Measurements from ENCODE around the gene ZSCAN20. TPM values are rescaled to one million over a fixed set of nuclear protein-coding genes. Genes with fewer than 3 reads are reported as not detected.
A peak's percentile ranks its signal among the peaks of the same experiment; 100 is the strongest.

Gene ZSCAN20
- polyA plus RNA-seq, 1 donor: 2.4 TPM

DNA sequence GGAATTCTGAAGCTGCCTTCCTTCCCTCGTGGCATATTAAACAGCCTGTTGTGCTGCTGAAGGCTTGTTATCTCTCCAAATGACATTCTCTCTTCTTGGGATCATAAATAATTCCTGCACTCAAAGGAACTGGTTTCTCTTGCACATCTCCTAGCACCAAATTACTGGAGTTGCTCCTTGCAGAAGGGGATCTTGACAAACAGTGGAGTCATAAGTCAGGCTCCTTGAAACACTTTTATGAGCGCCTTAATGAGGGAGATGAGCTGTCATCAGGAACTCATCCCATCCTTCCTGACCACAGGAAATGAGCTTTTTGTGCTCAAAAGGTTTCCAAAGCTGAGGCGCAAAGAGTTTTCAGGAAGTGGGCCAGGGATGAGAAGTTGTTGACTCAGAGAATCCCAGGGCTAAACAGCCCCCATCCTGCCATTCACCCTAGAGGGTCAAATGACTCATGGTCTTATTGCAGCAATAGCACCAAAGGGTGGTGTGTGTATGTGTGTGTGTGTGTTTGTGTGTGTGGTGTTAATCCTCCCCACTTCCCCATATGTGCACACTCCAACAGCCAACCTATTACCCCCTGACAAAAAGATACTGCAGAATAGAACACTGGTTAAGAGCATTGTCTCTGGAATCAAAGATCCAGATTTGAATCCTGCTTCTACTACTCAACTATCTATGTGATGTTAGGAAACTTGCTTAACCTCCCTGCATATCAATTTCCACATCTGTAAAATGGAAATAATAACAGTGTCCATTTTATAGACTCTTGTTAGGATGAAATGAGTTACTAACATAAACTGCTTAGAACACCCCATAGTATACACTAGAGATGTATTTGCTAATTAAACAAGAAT, 38.7 kb upstream of the ZSCAN20 start:
- no CpG with 5 or more reads among the region's 3 CpGs for WGBS (ENCODE audit: insufficient coverage, low lambda C conversion rate)
- Histone ChIP-seq H3K4me1 (ENCODE audit: control insufficient read depth, insufficient read depth, low read length) (peaks cover 21% of the 10 kb centered on the region), H3K27ac (ENCODE audit: low read length) (peak overlapping the region; percentile 43), H3K36me3 (ENCODE audit: control insufficient read depth, insufficient read depth, low read length) (no peaks in the 10 kb centered on the region), H3K9me3 (ENCODE audit: control insufficient read depth, low read depth, low read length) (no peaks in the 10 kb centered on the region), H3K27me3 (ENCODE audit: control insufficient read depth, insufficient read depth, low read length) (peaks cover 3% of the 10 kb centered on the region), H3K4me3 (ENCODE audit: low read length) (no peak overlapping the region)
- peak; percentile 41 to 73 for DNase-seq

DNA sequence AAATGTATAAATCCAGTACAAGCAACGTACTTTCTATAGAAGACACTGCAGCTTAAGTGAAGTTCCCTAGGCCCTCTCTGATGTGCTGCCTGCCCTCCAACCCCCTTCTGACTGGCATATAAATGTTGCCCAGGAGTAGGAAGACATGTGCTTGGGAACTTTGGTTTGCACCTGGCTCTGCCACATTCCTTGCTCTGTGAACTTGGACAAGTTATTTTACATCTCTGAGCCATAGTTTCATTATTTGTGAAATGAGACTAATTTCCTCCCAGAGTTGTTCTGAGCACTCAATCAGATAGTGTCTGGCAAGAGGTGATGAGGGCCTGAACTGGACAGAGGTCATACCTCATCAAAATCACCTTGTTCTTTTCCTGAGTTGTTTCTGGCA, 38.1 kb upstream of the ZSCAN20 start:
- H3K36me3 ChIP-seq (ENCODE audit: control insufficient read depth, insufficient read depth, low read length): no peaks in the 10 kb centered on the region
- H3K27me3 ChIP-seq (ENCODE audit: control insufficient read depth, insufficient read depth, low read length): peaks cover 2% of the 10 kb centered on the region
- DNase-seq: no peak
- WGBS (ENCODE audit: insufficient coverage, low lambda C conversion rate): no CpG with 5 or more reads among the region's 1 CpG
- H3K4me1 ChIP-seq (ENCODE audit: control insufficient read depth, insufficient read depth, low read length): peaks cover 16% of the 10 kb centered on the region
- H3K4me3 ChIP-seq (ENCODE audit: low read length): no peak overlapping the region
- H3K9me3 ChIP-seq (ENCODE audit: control insufficient read depth, low read depth, low read length): no peaks in the 10 kb centered on the region
- H3K27ac ChIP-seq (ENCODE audit: low read length): no peak overlapping the region

DNA sequence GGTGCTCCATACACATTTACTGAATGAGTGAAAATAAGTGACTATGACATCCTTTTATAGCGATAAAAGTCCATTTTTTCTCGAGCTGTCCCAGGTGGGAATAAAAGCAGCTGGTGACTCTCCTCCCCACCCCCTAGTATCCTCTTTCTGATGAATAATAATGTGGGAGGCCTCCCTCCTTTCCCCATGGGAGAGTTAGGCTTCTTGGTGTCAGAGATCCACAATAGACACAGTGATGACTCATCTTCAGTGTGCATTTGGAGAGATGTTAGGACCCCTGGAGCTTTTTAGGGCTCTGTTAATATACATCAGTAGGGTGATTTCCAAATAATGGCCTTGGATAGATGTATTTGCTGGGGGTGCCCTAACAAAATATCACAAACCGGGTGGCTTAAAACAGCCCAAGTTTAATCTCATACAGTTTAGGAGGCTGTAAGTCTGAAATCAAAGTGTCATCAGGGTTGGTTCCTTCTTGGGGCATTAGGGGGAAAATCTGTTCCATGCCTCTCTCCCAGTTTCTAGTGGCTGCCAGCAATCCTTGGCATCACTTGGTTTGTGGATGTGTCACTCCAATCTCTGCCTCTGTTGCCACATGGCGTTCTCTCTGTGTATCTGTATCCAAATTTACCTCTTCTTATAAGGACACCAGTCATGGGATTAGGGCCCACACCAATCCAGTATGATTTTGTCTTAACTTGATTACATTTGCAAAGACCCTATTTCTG, 37.2 kb upstream of the ZSCAN20 start:
- H3K9me3 ChIP-seq (ENCODE audit: control insufficient read depth, low read depth, low read length): no peaks in the 10 kb centered on the region
- no peak for DNase-seq
- no CpG with 5 or more reads among the region's 4 CpGs for WGBS (ENCODE audit: insufficient coverage, low lambda C conversion rate)
- no peaks in the 10 kb centered on the region for H3K27me3 ChIP-seq (ENCODE audit: control insufficient read depth, insufficient read depth, low read length)
- no peak overlapping the region for H3K4me3 ChIP-seq (ENCODE audit: low read length)
- no peak overlapping the region for H3K27ac ChIP-seq (ENCODE audit: low read length)
- H3K36me3 ChIP-seq (ENCODE audit: control insufficient read depth, insufficient read depth, low read length): no peaks in the 10 kb centered on the region
- H3K4me1 ChIP-seq (ENCODE audit: control insufficient read depth, insufficient read depth, low read length): peaks cover 9% of the 10 kb centered on the region

DNA sequence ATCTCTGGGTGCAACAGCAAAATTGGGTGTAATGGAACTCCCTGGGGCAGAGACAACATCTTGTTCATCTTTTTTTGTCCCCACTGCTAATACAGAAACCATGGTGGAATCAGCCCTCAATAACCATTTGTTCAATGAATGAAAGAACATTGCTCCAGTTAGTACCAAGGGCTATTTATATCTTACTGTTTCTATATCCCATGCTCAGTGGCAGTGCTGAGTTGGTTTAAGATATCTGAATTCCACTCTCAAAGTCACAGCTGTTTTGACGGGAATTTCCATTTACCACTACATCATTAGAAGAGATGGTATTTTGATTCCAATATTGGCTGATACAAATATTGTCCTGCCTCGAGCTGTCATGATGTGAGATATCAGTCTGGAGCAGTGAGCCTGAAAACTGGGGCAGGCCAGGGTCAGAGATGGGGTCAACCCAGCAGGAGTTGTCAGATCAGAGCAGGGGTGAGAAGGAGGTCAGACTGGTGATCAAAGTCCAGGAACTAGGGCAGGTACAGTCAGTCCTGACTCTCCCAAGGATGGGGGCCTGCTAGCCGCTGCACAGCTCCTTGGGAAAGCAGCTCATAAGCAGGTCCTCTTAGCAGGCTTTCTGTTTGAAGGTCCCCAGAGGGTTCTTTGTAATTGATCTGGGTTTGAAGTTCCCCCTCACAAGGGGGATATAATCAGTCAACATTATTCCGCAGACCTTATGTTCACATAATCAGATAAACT, 35.7 kb upstream of the ZSCAN20 start:
- 20% methylated on average over 1 of the region's 4 CpGs for WGBS (ENCODE audit: insufficient coverage, low lambda C conversion rate)
- DNase-seq: peak; percentile 19 to 35
- H3K9me3 ChIP-seq (ENCODE audit: control insufficient read depth, low read depth, low read length): peaks cover 7% of the 10 kb centered on the region
- H3K36me3 ChIP-seq (ENCODE audit: control insufficient read depth, insufficient read depth, low read length): no peaks in the 10 kb centered on the region
- H3K27ac ChIP-seq (ENCODE audit: low read length): no peak overlapping the region
- H3K4me3 ChIP-seq (ENCODE audit: low read length): no peak overlapping the region
- no peaks in the 10 kb centered on the region for H3K27me3 ChIP-seq (ENCODE audit: control insufficient read depth, insufficient read depth, low read length)
- peaks cover 5% of the 10 kb centered on the region for H3K4me1 ChIP-seq (ENCODE audit: control insufficient read depth, insufficient read depth, low read length)

DNA sequence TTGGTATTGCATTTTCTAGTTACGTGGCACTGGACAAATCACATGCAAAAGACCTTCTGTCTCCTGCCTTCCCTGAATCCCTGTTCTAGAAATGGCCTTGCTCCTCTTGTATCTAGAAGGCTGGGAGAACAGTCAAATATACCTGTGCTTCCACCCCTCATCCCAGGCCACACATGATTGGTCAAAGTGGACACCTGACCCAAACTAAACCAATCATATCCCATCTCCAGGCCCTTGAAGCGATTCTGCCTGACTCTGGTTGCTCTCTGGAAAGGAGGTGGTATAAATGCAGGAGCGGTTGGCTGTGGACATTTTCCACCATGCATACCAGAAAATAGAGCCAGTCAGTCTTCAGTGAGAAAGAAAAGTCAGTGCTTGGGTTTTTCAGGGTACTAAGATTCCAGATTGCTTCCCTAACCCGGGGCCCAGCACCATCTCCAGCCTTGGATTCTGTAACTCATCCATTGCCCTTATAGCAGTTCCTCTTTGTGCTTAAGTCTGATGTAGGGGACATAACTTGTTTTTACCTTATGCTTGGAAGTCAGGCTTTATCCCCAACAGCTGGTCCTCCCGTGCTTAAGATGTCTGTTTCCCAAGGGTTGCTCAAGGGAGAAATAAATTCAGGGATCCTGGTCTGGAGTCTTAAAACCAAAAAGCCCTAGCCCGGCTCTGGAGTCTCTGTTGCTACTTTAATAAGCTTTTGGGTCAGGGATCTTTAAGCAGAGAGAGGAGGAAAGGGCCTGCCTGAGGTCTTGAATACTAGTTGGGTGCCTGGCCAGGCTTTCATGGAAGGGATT, 33.9 kb upstream of the ZSCAN20 start:
- WGBS (ENCODE audit: insufficient coverage, low lambda C conversion rate): 100% methylated on average over 2 of the region's 6 CpGs
- Histone ChIP-seq H3K4me1 (ENCODE audit: control insufficient read depth, insufficient read depth, low read length) (peaks cover 1% of the 10 kb centered on the region), H3K27ac (ENCODE audit: low read length) (no peak overlapping the region), H3K27me3 (ENCODE audit: control insufficient read depth, insufficient read depth, low read length) (no peaks in the 10 kb centered on the region), H3K9me3 (ENCODE audit: control insufficient read depth, low read depth, low read length) (peaks cover 7% of the 10 kb centered on the region), H3K4me3 (ENCODE audit: low read length) (no peak overlapping the region), H3K36me3 (ENCODE audit: control insufficient read depth, insufficient read depth, low read length) (no peaks in the 10 kb centered on the region)
- no peak for DNase-seq

DNA sequence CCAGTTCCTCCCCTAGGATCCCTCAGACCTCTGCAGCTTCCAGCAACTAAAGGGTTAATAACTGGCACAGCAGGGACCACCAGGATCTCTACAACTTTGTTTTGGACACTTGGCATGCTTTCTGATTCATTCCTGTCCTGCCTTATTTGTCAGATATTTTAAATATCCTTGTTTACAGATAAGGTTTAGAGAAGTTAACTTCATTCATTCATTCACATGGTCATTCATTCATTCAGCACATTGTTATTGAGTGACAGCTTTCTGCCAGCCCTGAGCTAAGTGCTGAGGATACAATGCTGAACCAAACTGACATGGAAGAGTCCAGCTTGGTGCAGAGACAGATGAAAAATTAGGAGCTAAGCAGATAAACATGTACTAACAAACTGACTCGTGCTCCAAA, 32.8 kb upstream of the ZSCAN20 start:
- Histone ChIP-seq H3K4me1 (ENCODE audit: control insufficient read depth, insufficient read depth, low read length) (no peaks in the 10 kb centered on the region), H3K27me3 (ENCODE audit: control insufficient read depth, insufficient read depth, low read length) (no peaks in the 10 kb centered on the region), H3K9me3 (ENCODE audit: control insufficient read depth, low read depth, low read length) (peaks cover 7% of the 10 kb centered on the region), H3K27ac (ENCODE audit: low read length) (no peak overlapping the region), H3K4me3 (ENCODE audit: low read length) (no peak overlapping the region), H3K36me3 (ENCODE audit: control insufficient read depth, insufficient read depth, low read length) (no peaks in the 10 kb centered on the region)
- WGBS (ENCODE audit: insufficient coverage, low lambda C conversion rate): no CpG with 5 or more reads among the region's 1 CpG
- no peak for DNase-seq

DNA sequence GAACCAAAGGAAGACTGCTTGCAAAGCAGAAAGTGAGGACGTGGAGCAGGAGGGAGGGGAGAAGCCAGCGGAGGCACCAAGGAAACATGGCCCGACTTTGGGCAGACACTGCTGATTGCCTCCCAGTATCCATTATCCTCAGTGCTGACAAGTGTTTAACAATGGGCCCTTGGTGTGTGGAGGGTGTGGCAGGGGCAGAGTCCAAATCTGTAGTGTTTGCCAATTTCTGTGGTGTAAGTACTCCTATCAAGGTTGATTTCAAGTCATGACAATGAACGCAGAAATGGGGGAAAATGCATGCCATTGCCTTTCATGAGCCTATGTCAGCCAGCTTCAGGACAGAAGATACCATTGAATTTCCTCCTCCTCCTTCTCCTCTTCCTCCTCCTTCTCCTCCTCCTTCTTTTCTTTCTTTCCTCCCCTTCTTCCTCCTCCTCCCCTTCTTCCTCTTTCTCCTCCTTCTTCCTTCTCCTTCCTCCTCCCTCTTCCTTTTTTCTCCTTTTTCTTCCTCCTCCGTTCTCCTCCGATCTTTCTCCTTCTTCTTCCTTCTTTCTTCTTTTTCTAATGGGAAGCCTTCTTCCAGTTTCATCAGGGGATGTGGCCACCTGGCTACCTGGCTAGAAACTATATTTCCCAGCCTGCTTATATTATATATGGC, 31.2 kb upstream of the ZSCAN20 start:
- no peaks in the 10 kb centered on the region for H3K27me3 ChIP-seq (ENCODE audit: control insufficient read depth, insufficient read depth, low read length)
- H3K4me1 ChIP-seq (ENCODE audit: control insufficient read depth, insufficient read depth, low read length): no peaks in the 10 kb centered on the region
- H3K36me3 ChIP-seq (ENCODE audit: control insufficient read depth, insufficient read depth, low read length): no peaks in the 10 kb centered on the region
- DNase-seq: no peak
- H3K4me3 ChIP-seq (ENCODE audit: low read length): no peak overlapping the region
- 77% methylated on average over 2 of the region's 6 CpGs for WGBS (ENCODE audit: insufficient coverage, low lambda C conversion rate)
- H3K9me3 ChIP-seq (ENCODE audit: control insufficient read depth, low read depth, low read length): peaks cover 7% of the 10 kb centered on the region
- H3K27ac ChIP-seq (ENCODE audit: low read length): no peak overlapping the region

DNA sequence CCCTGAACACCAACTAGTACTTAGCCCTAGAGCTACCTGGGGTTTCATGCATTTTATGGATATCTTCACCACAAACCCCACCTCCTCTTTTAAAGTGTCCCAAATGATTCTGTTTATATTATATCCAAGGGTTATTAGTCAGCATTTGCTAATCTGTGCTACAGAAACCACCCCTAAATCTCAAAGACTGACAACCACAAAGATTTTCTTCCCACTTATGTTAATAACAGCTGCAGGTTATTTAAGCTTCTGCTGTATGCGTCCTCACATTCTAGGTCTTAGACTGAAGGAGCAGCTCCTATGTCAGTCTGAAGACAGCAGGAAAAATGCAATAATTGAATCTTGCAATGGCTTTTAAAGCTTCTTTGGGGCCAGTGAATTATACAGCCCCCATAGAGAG, 30.3 kb upstream of the ZSCAN20 start:
- H3K9me3 ChIP-seq (ENCODE audit: control insufficient read depth, low read depth, low read length): peaks cover 7% of the 10 kb centered on the region
- no peaks in the 10 kb centered on the region for H3K4me1 ChIP-seq (ENCODE audit: control insufficient read depth, insufficient read depth, low read length)
- DNase-seq: no peak
- no CpG with 5 or more reads among the region's 1 CpG for WGBS (ENCODE audit: insufficient coverage, low lambda C conversion rate)
- H3K27ac ChIP-seq (ENCODE audit: low read length): no peak overlapping the region
- H3K36me3 ChIP-seq (ENCODE audit: control insufficient read depth, insufficient read depth, low read length): no peaks in the 10 kb centered on the region
- no peaks in the 10 kb centered on the region for H3K27me3 ChIP-seq (ENCODE audit: control insufficient read depth, insufficient read depth, low read length)
- H3K4me3 ChIP-seq (ENCODE audit: low read length): no peak overlapping the region

DNA sequence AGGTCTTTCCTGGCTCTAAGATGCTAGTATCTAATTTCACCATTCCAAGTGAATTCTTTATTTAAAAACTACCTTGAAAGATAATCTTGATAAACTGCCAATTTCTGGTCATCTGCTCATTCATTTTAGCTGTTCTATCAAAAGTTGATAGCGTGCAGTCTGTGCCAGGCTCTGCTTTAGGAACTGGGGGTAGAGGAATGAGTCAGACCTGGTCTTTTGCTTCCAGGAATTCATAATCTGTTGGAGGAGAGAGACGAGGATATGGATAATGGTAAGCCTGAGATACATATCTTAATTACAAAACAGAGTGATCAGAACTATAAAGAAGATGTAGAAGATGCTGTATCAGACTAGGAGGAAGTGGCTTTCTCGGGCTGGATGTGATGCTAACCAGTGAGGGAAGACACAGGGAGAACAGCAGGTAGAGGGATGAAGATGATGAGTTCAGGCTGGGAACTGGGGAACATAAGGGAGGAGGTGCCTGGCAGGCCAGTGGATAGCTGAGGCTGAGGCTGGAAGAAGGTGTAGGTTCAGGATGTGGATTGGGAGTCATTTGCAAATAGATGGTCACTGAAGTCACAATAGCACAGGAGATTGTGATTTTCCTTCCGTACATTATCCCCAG, 29.3 kb upstream of the ZSCAN20 start:
- H3K9me3 ChIP-seq (ENCODE audit: control insufficient read depth, low read depth, low read length): peaks cover 7% of the 10 kb centered on the region
- H3K27me3 ChIP-seq (ENCODE audit: control insufficient read depth, insufficient read depth, low read length): no peaks in the 10 kb centered on the region
- H3K36me3 ChIP-seq (ENCODE audit: control insufficient read depth, insufficient read depth, low read length): no peaks in the 10 kb centered on the region
- 80% methylated on average over 1 of the region's 4 CpGs for WGBS (ENCODE audit: insufficient coverage, low lambda C conversion rate)
- H3K4me1 ChIP-seq (ENCODE audit: control insufficient read depth, insufficient read depth, low read length): no peaks in the 10 kb centered on the region
- DNase-seq: no peak
- no peak overlapping the region for H3K27ac ChIP-seq (ENCODE audit: low read length)
- no peak overlapping the region for H3K4me3 ChIP-seq (ENCODE audit: low read length)

All from large intestine (tissue), 3 donors.